ENCODE results near the gene SNAPC2. TPM values are rescaled to one million over a fixed set of nuclear protein-coding genes. Genes with fewer than 3 reads are reported as not detected.
"Not testable (repeated sequence)": the region's sequence is repeated elsewhere in the genome, so short reads cannot be mapped to it uniquely, and the experiment has no call there.

Gene SNAPC2
- total and polyA plus RNA-seq, 2 donors: 6.4 to 16.0 TPM

DNA sequence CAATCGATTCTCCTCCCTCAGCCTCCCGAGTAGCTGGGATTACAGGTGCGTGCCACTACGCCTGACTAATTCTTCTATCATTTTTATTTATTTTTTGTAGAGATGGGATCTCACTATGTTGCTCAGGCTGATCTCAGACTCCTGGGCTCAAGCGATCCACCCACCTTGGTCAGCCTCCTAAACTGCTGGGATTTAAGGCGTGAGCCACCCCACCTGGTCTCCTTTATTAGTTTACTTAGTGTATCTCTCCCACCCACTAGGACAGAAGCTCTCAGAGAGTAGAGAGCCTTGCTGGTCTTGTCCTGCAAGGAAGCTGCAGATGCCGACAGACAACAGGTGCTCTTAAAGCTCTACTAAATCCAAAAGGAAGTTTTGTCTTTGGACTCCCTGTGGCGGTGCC is 34.3 kb upstream of the SNAPC2 start:
- peaks cover 3 to 4% of the 10 kb centered on the region in 2 donors for H3K4me1 ChIP-seq (ENCODE audit: control insufficient read depth in 2 of 2, insufficient read depth in 2 of 2, low read length in 2 of 2)
- no peak overlapping the region for H3K27ac ChIP-seq (ENCODE audit: low read depth in 1 of 2, low read length in 1 of 2)
- WGBS: 96% methylated on average over 8 of the region's 8 CpGs
- peaks cover 0 to 6% of the 10 kb centered on the region in 2 donors for H3K9me3 ChIP-seq (ENCODE audit: control insufficient read depth in 2 of 2, insufficient read depth in 1 of 2, low read length in 1 of 2)
- no peak for DNase-seq (ENCODE audit: low read depth in 6 of 9, low spot score in 9 of 9)
- no peak overlapping the region for H3K4me3 ChIP-seq (ENCODE audit: low read length in 2 of 2)
- no peaks in the 10 kb centered on the region for H3K36me3 ChIP-seq (ENCODE audit: control insufficient read depth in 2 of 2, insufficient read depth in 2 of 2, low read length in 1 of 2)
- peaks cover 11 to 47% of the 10 kb centered on the region in 2 donors for H3K27me3 ChIP-seq (ENCODE audit: control insufficient read depth in 2 of 2, insufficient read depth in 1 of 2, low read length in 1 of 2)

DNA sequence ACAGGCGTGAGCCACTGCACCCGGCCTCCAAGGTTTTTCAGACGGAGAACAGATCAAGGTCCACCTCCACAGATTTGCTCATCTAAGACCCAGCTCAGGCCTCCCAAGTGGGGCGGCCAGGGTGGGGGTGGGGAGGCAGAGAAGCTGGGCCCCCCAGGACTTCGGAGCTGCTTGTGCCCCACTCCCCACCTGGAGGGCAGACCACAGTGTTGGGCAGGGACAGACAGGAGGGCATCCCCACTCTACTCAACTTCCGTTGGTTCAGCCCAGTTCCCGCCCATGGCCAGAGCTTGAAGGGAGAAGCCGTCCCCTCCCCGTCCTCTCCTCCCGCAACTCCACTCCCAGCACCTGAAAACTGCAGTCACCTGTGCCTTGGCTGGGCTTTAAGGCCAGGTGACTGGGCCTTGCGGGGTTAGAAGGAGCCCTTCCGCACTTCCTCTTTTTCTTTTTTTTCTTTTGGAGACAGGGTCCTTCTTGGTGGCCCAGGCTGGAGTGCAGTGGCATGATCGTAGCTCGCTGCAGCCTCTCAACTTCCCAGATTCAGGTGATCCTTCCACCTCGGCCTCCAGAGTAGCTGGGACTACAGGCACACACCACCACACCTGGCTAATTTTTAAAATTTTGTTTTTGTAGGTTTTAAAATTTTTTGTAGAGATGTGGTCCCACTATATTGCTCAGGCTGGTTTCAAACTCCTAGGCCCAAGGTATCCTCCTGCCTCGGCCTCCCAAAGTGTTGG is 32.6 kb upstream of the SNAPC2 start:
- H3K36me3 ChIP-seq (ENCODE audit: control insufficient read depth in 2 of 2, insufficient read depth in 2 of 2, low read length in 1 of 2): no peaks in the 10 kb centered on the region
- H3K9me3 ChIP-seq (ENCODE audit: control insufficient read depth in 2 of 2, insufficient read depth in 1 of 2, low read length in 1 of 2): peaks cover 0 to 6% of the 10 kb centered on the region in 2 donors
- no peak for DNase-seq (ENCODE audit: low read depth in 6 of 9, low spot score in 9 of 9)
- 78% methylated on average over 16 of the region's 16 CpGs for WGBS
- peaks cover 11 to 55% of the 10 kb centered on the region in 2 donors for H3K27me3 ChIP-seq (ENCODE audit: control insufficient read depth in 2 of 2, insufficient read depth in 1 of 2, low read length in 1 of 2)
- H3K4me1 ChIP-seq (ENCODE audit: control insufficient read depth in 2 of 2, insufficient read depth in 2 of 2, low read length in 2 of 2): peaks cover 3 to 4% of the 10 kb centered on the region in 2 donors
- H3K4me3 ChIP-seq (ENCODE audit: low read length in 2 of 2): no peak overlapping the region
- no peak overlapping the region for H3K27ac ChIP-seq (ENCODE audit: low read depth in 1 of 2, low read length in 1 of 2)

DNA sequence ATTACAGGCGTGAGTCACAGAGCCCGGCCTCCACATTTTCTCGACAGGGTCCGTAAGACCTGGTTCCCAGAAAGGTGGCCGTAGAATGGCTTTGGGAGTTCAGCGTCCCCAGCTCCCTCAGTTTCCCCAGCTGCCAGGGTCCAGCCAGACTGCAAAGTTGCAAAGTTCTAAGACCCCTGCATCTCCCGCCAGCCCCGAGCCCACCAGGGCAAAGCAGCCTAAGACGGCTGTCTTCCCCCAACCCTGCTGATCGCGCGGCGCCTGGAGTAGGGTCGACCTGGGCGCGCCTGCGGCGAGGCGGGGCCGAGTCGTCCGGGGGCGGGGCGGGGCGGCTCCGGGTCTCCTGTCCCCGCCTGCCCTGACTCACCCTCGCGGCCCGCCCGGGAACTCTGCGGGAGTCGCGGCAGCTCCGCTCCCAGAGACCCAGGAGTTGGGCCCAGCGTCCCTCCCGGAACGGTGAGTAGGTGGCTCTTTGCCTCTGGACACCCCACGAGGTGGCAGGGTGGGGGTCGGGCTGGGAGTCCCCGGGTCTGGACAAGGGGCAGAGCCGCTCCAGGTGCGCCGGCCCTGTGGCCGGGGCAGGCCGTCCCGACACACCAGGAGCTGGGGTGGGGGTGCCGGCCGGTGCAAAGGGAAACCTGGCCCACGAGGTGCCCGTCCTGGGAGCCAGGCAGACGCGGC is 31.9 kb upstream of the SNAPC2 start, which contains the start of gene LRRC8E:
Gene LRRC8E, plus strand, starts transcription at position 366 of the 681 bp plus-strand sequence. CDS start 7,094 bp downstream, outside the sequence.
- DNase-seq (ENCODE audit: low read depth in 6 of 9, low spot score in 9 of 9): no peak
- no peak within 1 kb of the TSS for H3K27ac ChIP-seq (ENCODE audit: low read depth in 1 of 2, low read length in 1 of 2)
- peaks cover 3 to 4% of the 10 kb centered on the region in 2 donors for H3K4me1 ChIP-seq (ENCODE audit: control insufficient read depth in 2 of 2, insufficient read depth in 2 of 2, low read length in 2 of 2)
- 13% methylated on average over 53 of the region's 53 CpGs for WGBS
- H3K36me3 ChIP-seq (ENCODE audit: control insufficient read depth in 2 of 2, insufficient read depth in 2 of 2, low read length in 1 of 2): no peaks in the 10 kb centered on the region
- H3K9me3 ChIP-seq (ENCODE audit: control insufficient read depth in 2 of 2, insufficient read depth in 1 of 2, low read length in 1 of 2): peaks cover 0 to 6% of the 10 kb centered on the region in 2 donors
- H3K27me3 ChIP-seq (ENCODE audit: control insufficient read depth in 2 of 2, insufficient read depth in 1 of 2, low read length in 1 of 2): peaks cover 11 to 55% of the 10 kb centered on the region in 2 donors
- H3K4me3 ChIP-seq (ENCODE audit: low read length in 2 of 2): peak within 1 kb of the TSS in 1 of 2 donors; percentile 15

GRCh38 chr19:7888826-7889217 is 31.3 kb upstream of the SNAPC2 start:
- Histone ChIP-seq H3K27ac (ENCODE audit: low read depth in 1 of 2, low read length in 1 of 2) (no peak overlapping the region), H3K27me3 (ENCODE audit: control insufficient read depth in 2 of 2, insufficient read depth in 1 of 2, low read length in 1 of 2) (peaks cover 11 to 55% of the 10 kb centered on the region in 2 donors), H3K9me3 (ENCODE audit: control insufficient read depth in 2 of 2, insufficient read depth in 1 of 2, low read length in 1 of 2) (peaks cover 0 to 6% of the 10 kb centered on the region in 2 donors), H3K36me3 (ENCODE audit: control insufficient read depth in 2 of 2, insufficient read depth in 2 of 2, low read length in 1 of 2) (no peaks in the 10 kb centered on the region), H3K4me1 (ENCODE audit: control insufficient read depth in 2 of 2, insufficient read depth in 2 of 2, low read length in 2 of 2) (peaks cover 3 to 4% of the 10 kb centered on the region in 2 donors), H3K4me3 (ENCODE audit: low read length in 2 of 2) (no peak overlapping the region)
- WGBS: 85% methylated on average over 8 of the region's 8 CpGs
- DNase-seq (ENCODE audit: low read depth in 6 of 9, low spot score in 9 of 9): no peak

GRCh38 chr19:7893362-7894101 is 26.6 kb upstream of the SNAPC2 start:
- not testable (repeated sequence) for H3K9me3 ChIP-seq (ENCODE audit: control insufficient read depth in 2 of 2, insufficient read depth in 1 of 2, low read length in 1 of 2); H3K4me3 ChIP-seq (ENCODE audit: low read length in 2 of 2); H3K27ac ChIP-seq (ENCODE audit: low read depth in 1 of 2, low read length in 1 of 2); H3K36me3 ChIP-seq (ENCODE audit: control insufficient read depth in 2 of 2, insufficient read depth in 2 of 2, low read length in 1 of 2); DNase-seq (ENCODE audit: low read depth in 6 of 9, low spot score in 9 of 9); H3K4me1 ChIP-seq (ENCODE audit: control insufficient read depth in 2 of 2, insufficient read depth in 2 of 2, low read length in 2 of 2)
- peaks cover 4 to 47% of the 10 kb centered on the region in 2 donors for H3K27me3 ChIP-seq (ENCODE audit: control insufficient read depth in 2 of 2, insufficient read depth in 1 of 2, low read length in 1 of 2)
- 82% methylated on average over 18 of the region's 18 CpGs for WGBS

DNA sequence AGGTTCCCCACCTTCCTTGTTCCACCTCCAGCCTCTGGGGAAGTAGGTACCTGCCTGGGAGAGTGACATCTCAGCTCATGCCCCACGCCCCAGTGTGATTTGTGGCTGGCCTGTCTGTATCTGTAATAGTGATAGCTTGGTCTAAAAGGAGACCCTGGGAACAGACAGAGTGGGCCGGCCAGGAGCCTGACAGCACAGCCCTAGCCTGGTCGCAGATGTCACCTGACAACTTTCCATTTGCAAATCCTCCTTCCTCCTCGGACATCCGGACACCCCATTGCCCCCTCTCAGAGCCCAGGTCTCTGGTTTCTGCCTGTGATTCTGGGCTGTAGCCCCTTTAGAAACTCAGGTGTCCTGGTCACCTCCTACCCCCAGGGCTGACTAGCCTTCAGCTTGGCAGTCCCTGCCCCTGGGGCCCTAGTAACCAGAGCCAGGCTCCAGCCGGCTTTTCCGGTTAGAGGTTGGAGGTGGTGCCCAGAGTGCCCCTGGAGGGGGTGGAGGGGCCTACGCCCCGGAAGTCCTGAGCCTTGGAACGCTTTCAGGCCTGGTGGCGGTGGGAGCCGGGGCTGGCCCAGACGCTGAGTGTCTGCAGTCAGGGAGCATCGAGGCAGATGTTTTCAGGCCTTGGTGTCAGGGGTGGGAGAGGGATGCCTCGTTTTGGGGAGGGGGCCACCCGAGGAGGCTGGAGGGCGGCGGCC is 25.4 kb upstream of the SNAPC2 start:
- DNase-seq (ENCODE audit: low read depth in 6 of 9, low spot score in 9 of 9): no peak
- no peak overlapping the region for H3K4me3 ChIP-seq (ENCODE audit: low read length in 2 of 2)
- 77% methylated on average over 18 of the region's 18 CpGs for WGBS
- no peaks in the 10 kb centered on the region for H3K36me3 ChIP-seq (ENCODE audit: control insufficient read depth in 2 of 2, insufficient read depth in 2 of 2, low read length in 1 of 2)
- no peak overlapping the region for H3K27ac ChIP-seq (ENCODE audit: low read depth in 1 of 2, low read length in 1 of 2)
- no peaks in the 10 kb centered on the region for H3K4me1 ChIP-seq (ENCODE audit: control insufficient read depth in 2 of 2, insufficient read depth in 2 of 2, low read length in 2 of 2)
- no peaks in the 10 kb centered on the region for H3K9me3 ChIP-seq (ENCODE audit: control insufficient read depth in 2 of 2, insufficient read depth in 1 of 2, low read length in 1 of 2)
- H3K27me3 ChIP-seq (ENCODE audit: control insufficient read depth in 2 of 2, insufficient read depth in 1 of 2, low read length in 1 of 2): peaks cover 0 to 34% of the 10 kb centered on the region in 2 donors

DNA sequence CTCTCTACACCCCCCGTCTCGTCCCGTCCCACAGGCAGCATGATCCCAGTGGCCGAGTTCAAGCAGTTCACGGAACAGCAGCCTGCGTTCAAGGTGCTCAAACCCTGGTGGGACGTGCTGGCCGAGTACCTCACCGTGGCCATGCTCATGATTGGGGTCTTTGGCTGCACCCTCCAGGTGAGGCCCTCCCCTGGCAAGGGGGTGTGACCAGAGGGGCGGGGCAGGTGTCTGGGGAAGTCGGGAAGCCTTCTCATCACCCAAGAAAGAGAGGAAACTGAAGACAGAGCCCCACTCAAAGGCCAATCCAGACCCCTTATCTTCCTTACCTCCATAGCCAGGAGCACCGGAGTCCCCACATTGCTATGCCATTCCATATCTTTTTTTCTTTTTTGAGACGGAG is 24.6 kb upstream of the SNAPC2 start:
- H3K27ac ChIP-seq (ENCODE audit: low read depth in 1 of 2, low read length in 1 of 2): no peak overlapping the region
- no peaks in the 10 kb centered on the region for H3K36me3 ChIP-seq (ENCODE audit: control insufficient read depth in 2 of 2, insufficient read depth in 2 of 2, low read length in 1 of 2)
- no peaks in the 10 kb centered on the region for H3K4me1 ChIP-seq (ENCODE audit: control insufficient read depth in 2 of 2, insufficient read depth in 2 of 2, low read length in 2 of 2)
- H3K4me3 ChIP-seq (ENCODE audit: low read length in 2 of 2): no peak overlapping the region
- H3K9me3 ChIP-seq (ENCODE audit: control insufficient read depth in 2 of 2, insufficient read depth in 1 of 2, low read length in 1 of 2): no peaks in the 10 kb centered on the region
- 93% methylated on average over 13 of the region's 13 CpGs for WGBS
- DNase-seq (ENCODE audit: low read depth in 6 of 9, low spot score in 9 of 9): no peak
- peaks cover 0 to 29% of the 10 kb centered on the region in 2 donors for H3K27me3 ChIP-seq (ENCODE audit: control insufficient read depth in 2 of 2, insufficient read depth in 1 of 2, low read length in 1 of 2)

DNA sequence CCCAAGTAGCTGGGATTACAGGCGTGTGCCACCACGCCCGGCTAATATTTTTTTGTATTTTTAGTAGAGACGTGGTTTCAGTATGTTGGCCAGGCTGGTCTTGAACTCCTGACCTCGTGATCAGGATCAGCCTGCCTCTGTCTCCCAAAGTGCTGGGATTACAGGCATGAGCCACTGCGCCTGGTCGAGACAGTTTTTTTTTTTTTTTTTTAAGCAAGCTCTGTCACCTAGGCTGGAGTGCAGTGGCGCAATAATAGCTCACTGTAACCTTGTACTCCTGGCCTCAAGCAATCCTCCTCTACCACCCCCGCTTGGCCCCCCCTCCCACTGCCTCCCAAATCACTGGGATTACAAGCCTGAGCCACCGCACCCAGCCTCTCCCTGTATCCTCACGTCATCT is 22.8 kb upstream of the SNAPC2 start:
- 94% methylated on average over 11 of the region's 11 CpGs for WGBS
- Histone ChIP-seq H3K27me3 (ENCODE audit: control insufficient read depth in 2 of 2, insufficient read depth in 1 of 2, low read length in 1 of 2) (peaks cover 0 to 22% of the 10 kb centered on the region in 2 donors), H3K4me1 (ENCODE audit: control insufficient read depth in 2 of 2, insufficient read depth in 2 of 2, low read length in 2 of 2) (no peaks in the 10 kb centered on the region), H3K4me3 (ENCODE audit: low read length in 2 of 2) (no peak overlapping the region), H3K27ac (ENCODE audit: low read depth in 1 of 2, low read length in 1 of 2) (no peak overlapping the region), H3K36me3 (ENCODE audit: control insufficient read depth in 2 of 2, insufficient read depth in 2 of 2, low read length in 1 of 2) (no peaks in the 10 kb centered on the region), H3K9me3 (ENCODE audit: control insufficient read depth in 2 of 2, insufficient read depth in 1 of 2, low read length in 1 of 2) (no peaks in the 10 kb centered on the region)
- no peak for DNase-seq (ENCODE audit: low read depth in 6 of 9, low spot score in 9 of 9)

Measured in thymus (tissue), 11 donors.